ENCODE results near the gene UROC1.

Gene UROC1

DNA sequence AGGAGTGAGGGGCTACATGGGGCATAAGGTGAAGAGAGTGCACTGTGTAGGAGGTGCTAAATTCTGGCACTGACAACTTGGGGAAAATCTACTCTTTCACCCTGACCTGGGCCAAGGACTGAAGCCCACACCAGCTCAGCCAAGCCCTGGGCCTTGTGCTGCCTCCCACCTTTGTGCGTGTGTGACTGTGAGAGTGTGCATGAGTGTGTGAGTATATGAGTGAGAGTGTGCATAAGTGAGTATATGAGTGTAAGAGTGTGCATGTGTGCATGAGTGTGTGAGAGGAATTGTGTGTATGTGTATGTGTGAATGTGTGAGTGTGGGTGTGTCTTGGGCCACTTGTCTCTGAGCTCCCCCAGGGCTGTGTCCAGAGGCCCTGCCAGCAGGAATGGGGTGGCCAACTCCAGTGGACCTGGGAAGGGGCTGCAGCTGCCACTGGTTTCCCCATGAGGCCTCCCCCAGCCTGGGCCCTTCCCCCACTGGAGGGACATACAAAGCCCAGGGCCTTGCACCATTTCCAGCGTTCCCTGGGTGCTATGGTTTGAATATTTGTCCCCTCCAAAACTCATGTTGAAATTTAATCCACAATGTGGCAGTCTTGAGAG lies 26.0 kb upstream of the UROC1 start:
- ATAC-seq (replicated peaks; ENCODE audit: extremely low read depth, poor library complexity, severe bottlenecking) (no peak), DNase-seq (ENCODE audit: low spot score in 2 of 2) (peak in 1 of 2 donors; percentile 3)
- H3K4me1 Mint-ChIP-seq: no peaks in the 10 kb centered on the region
- no peak overlapping the region for H3K27ac Mint-ChIP-seq (ENCODE audit: low read depth)
- H3K4me3 Mint-ChIP-seq: no peak overlapping the region
- H3K27me3 Mint-ChIP-seq: no peaks in the 10 kb centered on the region
- H3K36me3 Mint-ChIP-seq (ENCODE audit: insufficient read depth): peaks cover 1% of the 10 kb centered on the region
- H3K9me3 Mint-ChIP-seq: peaks cover 4% of the 10 kb centered on the region

GRCh38 chr3:126542340-126543241 lies 25.0 kb upstream of the UROC1 start:
- H3K36me3 Mint-ChIP-seq (ENCODE audit: insufficient read depth): peaks cover 1% of the 10 kb centered on the region
- DNase-seq (ENCODE audit: low spot score in 2 of 2) (peak in 1 of 2 donors; percentile 7), ATAC-seq (replicated peaks; ENCODE audit: extremely low read depth, poor library complexity, severe bottlenecking) (no peak)
- no peaks in the 10 kb centered on the region for H3K27me3 Mint-ChIP-seq
- H3K27ac Mint-ChIP-seq (ENCODE audit: low read depth): no peak overlapping the region
- peaks cover 4% of the 10 kb centered on the region for H3K9me3 Mint-ChIP-seq
- no peak overlapping the region for H3K4me3 Mint-ChIP-seq
- no peaks in the 10 kb centered on the region for H3K4me1 Mint-ChIP-seq

DNA sequence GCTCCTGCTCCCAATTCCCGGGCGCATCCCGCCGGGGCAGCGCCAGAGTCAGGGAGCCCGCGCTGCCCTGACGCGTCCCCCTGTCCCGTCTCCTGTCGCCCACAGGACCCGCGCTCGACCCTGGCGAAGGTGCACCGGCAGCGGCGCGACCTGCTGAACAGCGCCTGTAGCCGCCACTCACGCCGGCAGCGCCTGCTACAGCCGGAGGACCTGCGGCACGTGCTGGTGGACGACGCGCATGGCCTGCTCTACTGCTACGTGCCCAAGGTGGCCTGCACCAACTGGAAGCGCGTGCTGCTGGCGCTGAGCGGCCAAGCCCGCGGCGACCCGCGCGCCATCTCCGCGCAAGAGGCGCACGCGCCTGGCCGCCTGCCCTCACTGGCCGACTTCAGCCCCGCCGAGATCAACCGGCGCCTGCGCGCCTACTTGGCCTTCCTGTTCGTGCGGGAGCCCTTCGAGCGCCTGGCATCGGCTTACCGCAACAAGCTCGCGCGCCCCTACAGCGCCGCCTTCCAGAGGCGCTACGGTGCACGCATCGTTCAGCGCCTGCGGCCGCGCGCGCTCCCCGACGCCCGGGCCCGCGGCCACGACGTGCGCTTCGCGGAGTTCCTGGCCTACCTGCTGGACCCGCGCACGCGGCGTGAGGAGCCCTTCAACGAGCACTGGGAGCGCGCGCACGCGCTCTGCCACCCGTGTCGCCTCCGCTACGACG lies 24.2 kb upstream of the UROC1 start:
- Mint-ChIP-seq H3K4me1 (no peaks in the 10 kb centered on the region), H3K27me3 (peaks cover 7% of the 10 kb centered on the region), H3K36me3 (ENCODE audit: insufficient read depth) (peaks cover 1% of the 10 kb centered on the region), H3K4me3 (no peak overlapping the region), H3K9me3 (peaks cover 4% of the 10 kb centered on the region), H3K27ac (ENCODE audit: low read depth) (no peak overlapping the region)
- DNase-seq (ENCODE audit: low spot score in 2 of 2) (peak in 1 of 2 donors; percentile 5), ATAC-seq (replicated peaks; ENCODE audit: extremely low read depth, poor library complexity, severe bottlenecking) (no peak)

DNA sequence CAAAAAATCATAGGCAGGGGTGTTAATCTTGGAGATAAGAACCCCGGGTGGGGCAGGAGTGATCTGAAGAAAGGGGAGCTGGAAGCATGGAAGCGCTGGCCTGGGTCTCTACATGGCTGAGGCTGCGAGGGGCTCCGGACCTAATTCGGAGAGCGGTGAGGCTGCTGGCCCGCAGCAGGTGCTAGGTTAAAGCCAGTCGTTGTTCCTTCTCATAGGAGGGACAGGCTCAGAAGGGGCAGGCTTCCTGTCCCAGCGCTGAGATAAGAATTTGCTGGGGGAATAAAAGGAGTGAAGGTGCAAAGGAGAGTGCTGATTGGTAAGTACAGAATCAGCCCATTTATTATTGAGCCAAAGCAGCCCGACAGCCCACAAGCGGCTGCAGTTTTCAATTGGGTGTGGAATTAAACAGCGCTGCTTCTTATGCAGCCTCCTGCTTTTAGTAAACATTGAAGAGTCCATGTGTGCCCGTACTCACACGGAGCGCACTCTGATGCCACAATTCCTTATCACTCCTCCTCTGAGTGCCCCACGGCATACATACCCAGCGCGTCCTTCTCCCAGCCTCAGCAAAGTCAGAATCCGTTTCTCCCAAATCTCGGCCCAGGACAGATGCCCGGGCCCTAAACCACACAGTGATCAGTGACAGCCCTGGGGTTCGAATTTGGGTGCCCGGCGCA lies 23.5 kb upstream of the UROC1 start:
- Mint-ChIP-seq H3K9me3 (peaks cover 4% of the 10 kb centered on the region), H3K27ac (ENCODE audit: low read depth) (no peak overlapping the region), H3K4me1 (no peaks in the 10 kb centered on the region), H3K4me3 (no peak overlapping the region), H3K36me3 (ENCODE audit: insufficient read depth) (peaks cover 1% of the 10 kb centered on the region), H3K27me3 (peaks cover 11% of the 10 kb centered on the region)
- no peak for ATAC-seq (replicated peaks; ENCODE audit: extremely low read depth, poor library complexity, severe bottlenecking)
- no peak for DNase-seq (ENCODE audit: low spot score in 2 of 2)

DNA sequence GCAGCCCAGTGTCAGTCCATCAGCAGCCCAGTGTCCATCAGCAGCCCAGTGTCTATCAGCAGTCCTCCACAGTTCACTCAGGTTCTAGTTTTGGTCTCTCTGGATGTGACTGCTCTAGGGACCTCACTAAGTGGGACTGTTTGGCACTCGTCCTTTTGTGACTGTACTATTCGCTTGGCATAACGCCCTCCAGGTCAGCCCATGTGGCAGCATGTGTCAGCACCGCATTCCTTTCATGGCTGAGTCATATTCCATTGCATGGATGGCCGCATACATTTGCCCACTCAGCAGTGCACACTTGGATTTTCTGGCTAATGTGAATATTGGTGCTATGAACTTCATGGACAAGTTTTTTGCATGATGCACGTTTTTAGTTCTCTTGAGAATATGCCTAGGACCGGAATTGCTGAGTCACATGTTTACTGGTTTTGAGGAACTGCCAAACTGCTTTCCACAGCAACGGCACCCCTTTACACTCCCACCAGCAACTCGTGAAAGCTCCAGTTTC lies 22.8 kb upstream of the UROC1 start:
- no peak overlapping the region for H3K4me3 Mint-ChIP-seq

GRCh38 chr3:126539558-126540250 lies 22.1 kb upstream of the UROC1 start:
- no peaks in the 10 kb centered on the region for H3K4me1 Mint-ChIP-seq
- ATAC-seq (replicated peaks; ENCODE audit: extremely low read depth, poor library complexity, severe bottlenecking) (no peak), DNase-seq (ENCODE audit: low spot score in 2 of 2) (no peak)
- peaks cover 24% of the 10 kb centered on the region for H3K27me3 Mint-ChIP-seq
- H3K9me3 Mint-ChIP-seq: peaks cover 4% of the 10 kb centered on the region
- no peak overlapping the region for H3K27ac Mint-ChIP-seq (ENCODE audit: low read depth)
- no peak overlapping the region for H3K4me3 Mint-ChIP-seq
- peaks cover 1% of the 10 kb centered on the region for H3K36me3 Mint-ChIP-seq (ENCODE audit: insufficient read depth)

More for the DNA sequence above, 22.8 kb upstream of the UROC1 start:
- H3K36me3 Mint-ChIP-seq (ENCODE audit: insufficient read depth): peaks cover 1% of the 10 kb centered on the region
- H3K27me3 Mint-ChIP-seq: peaks cover 17% of the 10 kb centered on the region
- H3K4me1 Mint-ChIP-seq: no peaks in the 10 kb centered on the region
- ATAC-seq (replicated peaks; ENCODE audit: extremely low read depth, poor library complexity, severe bottlenecking) (no peak), DNase-seq (ENCODE audit: low spot score in 2 of 2) (no peak)
- H3K9me3 Mint-ChIP-seq: peaks cover 4% of the 10 kb centered on the region
- no peak overlapping the region for H3K27ac Mint-ChIP-seq (ENCODE audit: low read depth)

DNA sequence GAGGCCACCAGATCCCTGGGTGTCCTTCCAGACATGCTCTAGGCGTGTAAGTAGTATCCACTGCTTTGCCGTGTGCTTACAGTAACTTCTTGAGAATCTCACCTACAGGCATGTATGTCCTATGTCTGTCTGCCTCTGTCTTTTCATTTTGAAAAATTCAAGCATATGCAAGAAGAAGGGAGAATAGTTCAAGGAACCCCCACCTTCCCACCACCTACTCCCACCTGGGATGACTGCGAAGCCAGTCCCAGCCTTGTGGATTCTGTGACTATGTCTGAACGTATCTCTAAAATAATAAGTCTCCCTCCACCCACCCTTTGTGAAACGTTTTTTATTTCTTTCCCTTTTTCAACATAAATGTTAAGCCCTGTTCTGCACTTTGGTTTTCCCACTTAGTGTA lies 21.4 kb upstream of the UROC1 start:
- no peak for ATAC-seq (replicated peaks; ENCODE audit: extremely low read depth, poor library complexity, severe bottlenecking)
- Mint-ChIP-seq H3K27me3 (peaks cover 31% of the 10 kb centered on the region), H3K9me3 (peaks cover 4% of the 10 kb centered on the region), H3K4me3 (no peak overlapping the region), H3K4me1 (no peaks in the 10 kb centered on the region), H3K27ac (ENCODE audit: low read depth) (no peak overlapping the region), H3K36me3 (ENCODE audit: insufficient read depth) (peaks cover 1% of the 10 kb centered on the region)
- DNase-seq (ENCODE audit: low spot score in 2 of 2): no peak

- Mint-ChIP-seq H3K9me3 (peaks cover 4% of the 10 kb centered on the region), H3K27ac (ENCODE audit: low read depth) (no peak overlapping the region), H3K27me3 (peaks cover 38% of the 10 kb centered on the region), H3K4me3 (no peak overlapping the region), H3K4me1 (no peaks in the 10 kb centered on the region), H3K36me3 (ENCODE audit: insufficient read depth) (no peaks in the 10 kb centered on the region)
- no peak for ATAC-seq (replicated peaks; ENCODE audit: extremely low read depth, poor library complexity, severe bottlenecking)
- no peak for DNase-seq (ENCODE audit: low spot score in 2 of 2)
Measured at GRCh38 chr3:126538316-126538715, 20.7 kb upstream of the UROC1 start.

- H3K27me3 Mint-ChIP-seq: peaks cover 43% of the 10 kb centered on the region
- H3K9me3 Mint-ChIP-seq: peaks cover 4% of the 10 kb centered on the region
- ATAC-seq (replicated peaks; ENCODE audit: extremely low read depth, poor library complexity, severe bottlenecking): no peak
- no peak overlapping the region for H3K4me3 Mint-ChIP-seq
- H3K27ac Mint-ChIP-seq (ENCODE audit: low read depth): no peak overlapping the region
- no peak for DNase-seq (ENCODE audit: low spot score in 2 of 2)
- no peaks in the 10 kb centered on the region for H3K36me3 Mint-ChIP-seq (ENCODE audit: insufficient read depth)
- H3K4me1 Mint-ChIP-seq: no peaks in the 10 kb centered on the region
Measured at GRCh38 chr3:126537730-126538281, 20.2 kb upstream of the UROC1 start.

GRCh38 chr3:126537116-126537729 lies 19.6 kb upstream of the UROC1 start:
- Mint-ChIP-seq H3K36me3 (ENCODE audit: insufficient read depth) (no peaks in the 10 kb centered on the region), H3K27me3 (peaks cover 47% of the 10 kb centered on the region), H3K27ac (ENCODE audit: low read depth) (no peak overlapping the region), H3K4me3 (no peak overlapping the region), H3K9me3 (peaks cover 4% of the 10 kb centered on the region), H3K4me1 (no peaks in the 10 kb centered on the region)
- no peak for ATAC-seq (replicated peaks; ENCODE audit: extremely low read depth, poor library complexity, severe bottlenecking)
- DNase-seq (ENCODE audit: low spot score in 2 of 2): no peak

- ATAC-seq (replicated peaks; ENCODE audit: extremely low read depth, poor library complexity, severe bottlenecking) (no peak), DNase-seq (ENCODE audit: low spot score in 2 of 2) (no peak)
- Mint-ChIP-seq H3K27ac (ENCODE audit: low read depth) (no peak overlapping the region), H3K36me3 (ENCODE audit: insufficient read depth) (no peaks in the 10 kb centered on the region), H3K4me3 (no peak overlapping the region), H3K4me1 (no peaks in the 10 kb centered on the region), H3K9me3 (peaks cover 4% of the 10 kb centered on the region), H3K27me3 (peaks cover 47% of the 10 kb centered on the region)
Measured at GRCh38 chr3:126536126-126536525, 18.6 kb upstream of the UROC1 start.

All from central memory CD8-positive, alpha-beta T cell (primary cell).